Stimulated activated CD4-positive, alpha-beta T cell treated with anti-CD3 and anti-CD28 coated beads, Interleukin-12 subunit alpha, Interleukin-12 subunit beta, amount 100 ng/mL, for 48 hours (primary cell): Measurements from ENCODE around the gene ITPKA.
"Not testable (repeated sequence)": the region's sequence is repeated elsewhere in the genome, so short reads cannot be mapped to it uniquely, and the experiment has no call there.

ENCODE experiments used
- DNase-seq, 3 donors: peaks; one replicate each; pipeline ENCODE4 v3.0.0-alpha.2; 2020; ENCODE audit warnings: low read depth in 2 of 3, low spot score in 1 of 3

Gene ITPKA

DNA sequence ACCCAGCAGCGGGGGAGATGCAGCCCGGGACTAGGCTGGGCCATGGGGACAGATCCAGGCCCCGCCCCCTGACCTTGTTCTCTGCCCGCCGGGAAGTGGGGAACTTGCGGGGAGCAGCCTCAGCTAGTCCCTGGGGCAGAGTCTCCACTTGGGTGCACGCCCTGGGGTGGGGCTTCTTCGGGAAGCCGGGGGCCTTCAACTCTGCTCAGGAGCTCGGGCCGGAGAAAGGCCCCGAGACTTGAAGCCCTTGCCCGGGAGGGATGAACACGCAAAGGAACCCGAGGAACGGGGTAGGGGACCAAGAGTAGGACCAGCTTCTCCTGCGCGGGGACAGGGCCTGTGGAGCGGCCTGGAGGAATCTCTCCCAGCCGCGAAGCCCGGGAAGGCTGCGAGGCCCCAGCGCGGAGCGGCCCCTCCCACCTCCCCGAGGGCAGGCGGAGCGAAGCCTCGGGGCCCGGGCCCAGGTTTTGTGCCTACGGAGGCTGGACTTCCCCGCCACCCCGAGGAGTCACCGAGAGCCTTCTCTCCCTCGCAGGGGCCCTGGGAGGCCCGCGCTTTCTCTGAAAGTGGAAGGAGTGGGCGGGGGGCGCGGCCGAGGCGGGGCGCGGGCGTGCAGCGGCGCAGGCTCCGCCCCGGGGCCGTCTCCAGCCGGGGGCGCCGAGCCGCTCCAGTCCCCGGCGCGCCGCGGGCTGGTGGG lies at the start of gene ITPKA:
Gene ITPKA, plus strand, starts transcription at position 670 of the 697 bp plus-strand sequence. CDS start 54 bp downstream, outside the sequence.
- DNase-seq = peak; percentile 85 to 90 (median 87)

DNA sequence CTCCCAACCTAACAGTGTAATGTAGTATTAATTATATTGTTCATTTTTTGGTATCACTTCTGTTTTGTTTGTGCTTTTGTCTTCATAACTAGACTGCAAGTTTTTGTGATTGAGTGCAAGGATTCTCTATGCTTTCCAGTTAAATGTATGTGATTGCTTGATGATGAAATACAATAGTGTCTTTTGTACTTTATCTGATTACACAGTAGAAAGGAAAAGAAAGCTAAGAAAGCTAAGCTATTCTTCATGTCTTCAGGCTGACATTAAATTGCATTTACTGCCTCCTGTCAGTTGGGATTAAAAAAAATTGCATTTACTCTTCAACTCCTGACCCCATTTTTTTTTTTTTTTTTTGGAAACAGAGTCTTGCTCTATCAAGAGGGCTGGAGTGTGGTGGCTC lies 48.3 kb upstream of the ITPKA start:
- DNase-seq = no peak

DNA sequence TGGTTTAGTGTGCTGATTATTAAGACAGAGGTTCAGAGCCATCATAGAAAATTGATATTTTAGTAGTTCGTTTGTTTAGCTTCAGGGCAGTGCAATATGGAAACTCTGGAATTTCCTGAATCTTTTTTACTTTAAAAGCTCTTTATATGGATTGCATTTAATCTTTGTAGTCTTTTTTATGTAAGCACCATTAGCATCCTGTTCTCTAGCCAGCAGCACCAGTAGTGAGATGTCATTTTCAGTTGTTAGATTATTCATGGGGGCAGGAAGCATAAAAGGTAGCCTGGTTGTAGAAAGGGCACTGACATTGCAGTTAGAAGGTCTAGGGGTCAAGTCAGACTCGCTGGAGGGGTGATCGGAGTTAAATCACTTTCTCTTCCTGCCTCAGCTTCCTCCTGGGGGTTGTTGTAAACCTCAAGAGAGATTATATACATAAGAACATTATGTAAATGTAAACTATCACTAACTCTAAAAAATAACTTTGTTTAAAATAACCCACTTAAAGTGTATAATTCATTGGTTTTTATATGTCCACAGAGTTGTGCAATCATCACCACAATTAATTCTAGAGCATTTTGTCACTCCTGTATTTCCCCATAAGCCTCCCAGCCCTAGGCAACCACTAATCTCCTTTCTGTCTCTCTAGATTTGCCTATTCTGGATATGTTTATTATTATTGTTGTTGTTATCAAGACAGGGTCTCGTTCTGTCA lies 31.4 kb upstream of the ITPKA start:
- no peak for DNase-seq

DNA sequence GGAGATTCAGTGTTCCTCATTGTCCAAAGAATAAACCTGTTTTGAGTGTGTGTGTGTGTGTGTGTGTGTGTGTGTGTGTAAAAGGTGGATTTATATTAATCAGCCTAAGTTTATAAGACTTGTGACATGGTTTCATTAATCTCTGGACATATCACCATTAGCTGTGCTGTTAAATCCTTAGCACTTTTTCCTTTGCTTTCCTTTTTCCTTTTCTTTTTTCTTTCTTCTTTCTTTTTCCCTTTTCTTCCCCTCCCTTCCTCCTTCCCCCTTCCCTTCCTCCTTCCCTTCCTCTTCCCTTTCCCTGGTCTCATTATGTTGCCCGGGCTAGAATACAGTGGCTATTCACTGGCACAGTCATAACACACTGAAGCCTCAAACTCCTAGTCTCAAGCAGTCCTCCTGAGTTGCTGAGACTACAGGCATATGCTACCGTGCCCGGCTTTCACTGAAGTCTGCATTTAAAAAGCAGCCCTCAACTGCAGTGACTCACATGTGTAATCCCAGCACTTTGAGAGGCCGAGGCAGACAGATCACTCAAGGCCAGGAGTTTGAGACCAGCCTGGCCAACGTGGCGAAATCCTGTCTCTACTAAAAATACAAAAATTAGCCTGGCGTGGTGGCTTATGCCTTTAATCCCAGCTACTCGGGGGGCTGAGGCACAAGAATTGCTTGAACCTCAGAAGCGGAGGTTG lies 28.6 kb upstream of the ITPKA start:
- DNase-seq = no peak

DNA sequence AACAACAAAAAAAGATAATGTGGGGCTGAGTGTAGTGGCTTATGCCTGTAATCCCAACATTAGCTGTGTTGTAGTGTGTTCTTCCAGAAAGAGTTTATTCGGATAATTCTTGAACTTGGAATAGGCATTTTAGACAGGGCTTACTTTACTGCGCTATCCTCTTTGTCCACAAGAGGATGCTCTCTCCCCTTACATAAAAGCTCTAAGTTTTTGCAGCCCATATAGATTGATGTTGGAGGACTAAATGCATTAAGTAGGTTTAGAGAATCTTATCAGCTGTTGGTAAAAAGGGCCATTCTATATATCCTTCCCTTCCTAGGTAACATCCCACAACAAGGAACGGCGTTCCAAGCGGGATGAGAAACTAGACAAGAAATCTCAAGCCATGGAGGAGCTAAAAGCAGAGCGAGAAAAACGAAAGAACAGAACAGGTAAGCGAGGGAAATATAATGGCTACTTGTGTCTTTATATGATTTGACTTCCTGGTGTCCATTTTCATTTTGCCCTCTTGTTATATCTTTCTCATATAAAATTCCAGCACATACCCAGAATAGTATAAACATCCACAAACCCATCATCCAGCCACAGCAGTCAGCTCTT lies 27.8 kb upstream of the ITPKA start:
- DNase-seq = peak in 1 of 3 donors; percentile 59

DNA sequence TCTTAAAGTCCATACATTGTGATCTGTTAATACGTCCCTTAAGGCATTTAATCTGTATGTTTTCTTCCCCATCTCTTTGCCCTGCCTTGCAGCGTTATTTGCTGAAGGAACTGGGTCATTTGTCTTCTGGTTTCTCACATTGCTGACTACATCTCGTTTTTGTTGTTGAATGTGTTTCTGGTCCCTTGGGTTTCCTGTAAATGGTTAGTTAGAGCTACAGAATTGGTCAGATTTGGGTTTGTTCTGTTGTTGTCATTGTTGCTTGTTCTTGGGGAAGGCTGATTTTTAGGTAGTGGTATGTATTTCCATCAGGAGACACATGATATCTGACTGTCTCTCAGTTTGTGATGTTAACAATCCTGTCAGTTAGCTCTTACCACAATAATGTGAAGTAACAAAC lies 27.0 kb upstream of the ITPKA start:
- no peak for DNase-seq

DNA sequence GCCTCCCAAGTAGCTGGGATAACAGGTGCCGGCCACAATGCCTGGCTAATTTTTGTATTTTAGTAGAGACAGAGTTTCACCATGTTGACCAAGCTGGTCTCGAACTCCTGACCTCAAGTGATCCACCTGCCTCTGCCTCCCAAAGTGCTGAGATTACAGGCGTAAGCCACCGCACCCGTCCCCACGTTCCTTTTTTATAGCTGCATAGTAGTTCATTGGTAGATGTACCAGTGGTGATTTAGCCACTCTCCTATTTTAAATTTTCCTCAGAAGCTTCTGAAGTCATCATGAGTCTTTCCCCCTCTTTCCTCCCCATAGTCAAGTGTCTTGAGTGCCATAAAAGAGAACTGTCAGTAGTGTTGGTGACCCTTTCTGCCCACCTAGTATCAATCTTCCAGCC lies 24.0 kb upstream of the ITPKA start:
- DNase-seq = not testable (repeated sequence)

DNA sequence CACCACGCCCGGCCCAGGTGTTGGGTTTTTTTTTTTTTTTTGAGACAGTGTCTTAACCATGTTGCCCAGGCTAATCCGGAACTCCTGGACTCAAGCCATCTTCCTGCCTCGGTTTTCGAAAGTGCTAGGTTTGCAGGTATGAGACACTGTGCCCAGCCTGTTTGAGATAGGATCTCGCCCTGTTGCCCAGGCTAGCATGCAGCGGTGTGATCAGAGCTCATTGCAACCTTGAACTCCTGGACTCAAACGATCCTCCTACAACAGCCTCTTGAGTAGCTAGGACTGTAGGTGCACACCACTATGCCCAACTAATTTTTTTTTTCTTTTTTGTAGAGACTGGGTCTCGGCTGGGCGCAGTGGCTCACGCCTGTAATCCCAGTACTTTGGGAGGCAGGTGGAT lies 20.3 kb upstream of the ITPKA start:
- DNase-seq = no peak

DNA sequence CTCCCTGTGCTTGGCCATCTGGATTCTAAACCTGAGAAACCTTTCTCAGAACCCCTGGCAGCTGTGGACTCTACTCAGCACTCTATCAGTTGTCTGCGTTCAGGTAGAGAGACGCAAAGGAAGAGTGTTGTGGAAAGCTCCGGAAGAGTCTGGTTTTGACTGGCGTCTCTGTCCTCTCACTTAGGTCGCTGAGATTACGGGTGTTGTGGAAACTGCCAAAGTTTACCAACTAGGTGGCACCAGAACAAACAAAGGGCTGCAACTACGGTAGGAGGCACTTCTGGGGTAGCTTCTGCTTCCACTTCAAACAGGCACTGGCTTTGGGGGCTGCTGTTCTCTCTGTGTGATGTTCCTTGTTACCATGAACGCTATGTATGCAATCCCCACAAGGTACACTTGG lies 19.2 kb upstream of the ITPKA start:
- no peak for DNase-seq

DNA sequence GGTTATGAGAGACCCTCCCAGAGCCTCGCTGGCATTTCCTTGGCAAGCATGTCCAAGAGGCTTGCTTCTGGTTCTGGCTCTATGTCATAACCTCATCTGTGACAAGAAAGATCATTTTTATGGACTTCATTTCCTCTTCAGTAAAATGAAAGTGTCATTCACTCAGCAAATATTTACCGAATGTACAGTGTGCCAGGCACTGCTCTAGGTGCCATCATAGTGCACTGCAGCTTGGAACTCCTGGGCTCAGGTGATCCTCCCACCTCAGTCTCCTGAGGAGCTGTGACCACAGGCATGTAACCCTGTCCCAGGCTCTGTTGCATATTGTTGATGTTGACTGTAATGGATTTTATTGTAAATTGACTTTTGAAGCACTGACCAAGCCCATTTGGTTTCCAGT lies 18.7 kb upstream of the ITPKA start:
- no peak for DNase-seq

DNA sequence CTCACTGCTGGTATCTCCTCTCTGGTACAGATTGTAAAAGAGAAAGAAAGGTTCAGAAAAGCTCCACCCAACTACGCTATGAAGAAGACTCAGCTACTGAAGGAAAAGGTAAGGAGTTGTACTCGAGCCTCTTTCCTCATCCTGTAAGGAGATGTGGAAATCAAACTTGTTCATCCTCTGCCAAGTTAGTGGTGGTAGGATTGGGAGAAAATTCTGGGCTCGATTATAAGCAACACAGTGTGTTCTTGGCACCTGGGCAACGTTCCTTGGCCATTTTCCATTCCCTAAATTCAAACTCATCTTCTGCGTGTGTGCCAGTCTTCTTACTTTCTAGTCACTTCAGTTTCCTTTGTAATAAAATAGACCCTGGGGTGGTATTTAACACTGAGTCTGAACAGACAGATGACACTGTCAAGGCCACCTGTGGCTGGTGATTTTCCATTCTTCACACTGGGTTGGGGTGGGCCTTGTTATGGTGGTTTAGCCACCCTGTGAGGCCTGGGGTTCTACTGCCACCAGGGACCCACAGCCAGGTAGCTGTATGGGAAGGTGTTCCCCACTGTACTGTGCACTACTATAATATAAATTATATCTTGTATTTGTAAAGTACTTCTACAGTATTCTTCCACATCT lies 17.1 kb upstream of the ITPKA start:
- no peak for DNase-seq

DNA sequence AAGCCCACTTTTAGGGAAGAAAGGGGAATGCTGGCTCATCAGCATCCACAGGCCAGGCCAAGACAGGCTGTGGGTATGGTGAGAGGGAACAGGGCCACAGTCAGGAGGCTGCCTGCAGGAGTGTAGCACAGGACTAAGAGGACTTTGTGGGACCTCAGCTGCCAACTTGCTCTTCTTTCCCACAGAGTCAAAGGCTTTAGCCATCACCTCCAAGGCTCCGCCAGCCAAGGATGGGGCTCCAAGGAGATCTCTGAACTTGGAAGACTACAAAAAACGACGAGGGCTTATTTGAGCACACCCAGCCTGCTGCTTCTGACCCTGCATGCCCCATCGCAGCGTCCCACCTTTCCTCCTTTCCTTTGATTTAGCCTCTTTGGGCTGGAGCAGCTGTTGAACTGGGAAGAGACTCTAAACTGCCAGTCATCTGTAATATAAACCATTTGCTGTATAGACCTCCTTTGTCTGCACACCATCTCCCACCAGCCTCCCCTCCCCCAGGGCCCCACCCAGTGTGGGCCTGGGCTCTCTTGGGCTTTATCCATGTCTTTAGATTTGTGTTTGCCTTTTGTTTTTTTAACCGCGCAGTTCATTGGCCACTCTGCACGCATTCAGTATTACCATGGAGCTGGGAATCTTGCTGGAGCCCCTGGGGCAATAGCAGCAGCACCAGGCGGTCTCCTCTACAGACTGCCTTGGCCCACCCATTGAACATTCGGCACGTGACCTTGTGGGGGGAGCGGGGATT lies 13.1 kb upstream of the ITPKA start:
- DNase-seq = no peak

DNA sequence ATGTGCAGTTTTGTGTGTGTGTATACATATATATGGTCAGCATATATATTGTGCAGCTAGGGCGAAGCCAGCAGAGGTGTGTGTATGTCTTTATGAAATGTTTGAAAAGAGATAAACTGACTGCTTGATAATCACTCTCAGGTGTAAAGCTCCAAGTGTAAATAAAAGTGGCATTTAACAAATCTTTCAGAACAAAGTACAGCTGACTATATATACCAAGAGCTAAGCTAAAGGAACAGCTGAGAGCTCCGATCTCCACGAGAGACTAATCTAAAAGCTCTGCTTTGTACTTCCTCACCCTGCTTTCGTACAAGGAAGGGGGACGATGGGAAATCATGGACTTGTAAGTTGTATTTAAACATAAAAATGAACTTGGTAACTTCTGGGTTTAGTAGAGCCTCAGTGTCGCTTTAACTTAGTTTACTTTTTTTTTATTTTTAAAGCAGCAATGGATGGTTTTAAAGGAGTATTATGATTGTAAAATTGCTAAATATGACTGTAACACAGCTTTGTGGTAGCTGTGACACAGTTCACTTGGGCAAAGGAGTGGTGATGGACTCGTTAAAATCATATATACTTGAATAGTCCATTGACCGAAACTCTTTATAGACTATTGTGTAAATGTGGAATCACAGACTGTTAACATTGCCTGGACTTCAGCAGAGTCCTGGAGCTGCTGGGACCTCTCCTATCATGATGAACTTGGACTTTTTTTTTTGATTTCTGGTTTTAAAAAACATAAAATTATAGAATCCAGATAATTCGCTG lies 11.4 kb upstream of the ITPKA start:
- no peak for DNase-seq

DNA sequence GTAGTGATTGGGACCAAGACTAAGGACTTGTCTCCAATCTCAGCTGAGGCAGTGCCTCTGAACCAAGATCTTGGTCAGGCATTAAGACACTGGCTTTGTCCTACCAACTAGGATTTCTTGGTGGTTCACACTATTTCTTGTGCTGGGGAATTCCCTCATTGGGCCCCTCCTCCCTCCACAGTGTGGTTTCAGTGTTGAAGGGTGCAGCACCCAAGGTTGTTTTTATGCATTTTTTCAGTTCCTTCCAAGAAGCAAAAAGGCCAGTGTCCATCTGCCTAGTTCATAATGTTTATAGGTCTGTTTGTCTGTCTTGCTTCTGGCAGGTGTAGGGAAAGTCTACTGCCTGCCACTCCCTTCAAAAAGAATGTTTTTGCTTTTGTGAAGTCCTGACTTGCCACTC lies 10.6 kb upstream of the ITPKA start:
- no peak for DNase-seq

DNA sequence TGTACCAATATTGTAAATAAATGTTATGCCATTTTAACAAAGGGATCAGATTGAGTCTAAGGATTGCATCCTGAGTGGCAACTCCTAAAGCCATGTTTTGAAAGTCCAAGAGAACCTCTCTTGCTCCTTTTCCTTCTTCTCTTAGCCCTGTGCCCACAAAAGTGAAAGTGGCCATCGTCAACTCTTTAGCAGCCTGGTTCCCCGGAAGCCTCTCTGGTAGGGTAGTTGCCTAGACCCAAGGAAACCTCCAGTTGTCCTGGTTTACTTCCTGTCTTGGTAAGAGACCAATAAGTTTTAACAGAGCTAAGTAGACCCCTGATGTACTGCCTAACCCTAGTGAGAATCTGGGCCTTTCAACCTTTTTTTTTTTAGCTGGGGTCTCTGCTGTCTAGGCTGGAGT lies 10.2 kb upstream of the ITPKA start:
- DNase-seq = no peak

DNA sequence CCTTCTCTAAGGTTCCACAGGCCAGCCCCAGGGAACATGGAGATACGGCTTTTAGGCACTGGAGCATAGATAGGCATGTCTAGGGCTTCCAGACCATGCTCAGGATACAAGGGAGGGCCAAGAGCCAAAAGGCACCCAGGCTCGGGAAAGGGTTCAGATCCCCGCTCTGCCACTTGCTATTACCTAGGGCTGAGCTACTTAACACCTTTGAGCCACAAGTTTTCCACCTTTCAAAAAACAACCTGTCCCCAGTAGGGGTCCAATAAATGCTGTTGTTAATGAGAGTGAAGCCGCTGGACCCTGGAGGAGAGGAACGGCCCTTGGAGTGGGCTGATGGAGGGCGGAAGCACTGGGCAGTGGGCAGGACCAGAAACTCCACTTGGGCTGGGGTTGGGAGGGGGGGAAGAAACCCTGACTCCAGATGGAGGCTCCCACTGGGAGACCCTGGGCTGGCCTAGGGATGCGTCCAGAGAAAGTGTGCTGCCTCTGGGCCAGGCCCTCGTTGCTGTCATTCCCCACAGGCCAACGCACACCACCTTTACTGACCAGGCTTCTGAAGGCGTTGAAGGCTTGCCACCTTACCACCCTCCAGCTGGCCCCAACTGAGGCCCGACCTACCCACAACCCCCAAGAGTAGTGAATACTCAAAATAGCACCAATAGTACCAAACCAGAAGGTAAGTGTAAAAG lies 8.6 kb upstream of the ITPKA start:
- no peak for DNase-seq

DNA sequence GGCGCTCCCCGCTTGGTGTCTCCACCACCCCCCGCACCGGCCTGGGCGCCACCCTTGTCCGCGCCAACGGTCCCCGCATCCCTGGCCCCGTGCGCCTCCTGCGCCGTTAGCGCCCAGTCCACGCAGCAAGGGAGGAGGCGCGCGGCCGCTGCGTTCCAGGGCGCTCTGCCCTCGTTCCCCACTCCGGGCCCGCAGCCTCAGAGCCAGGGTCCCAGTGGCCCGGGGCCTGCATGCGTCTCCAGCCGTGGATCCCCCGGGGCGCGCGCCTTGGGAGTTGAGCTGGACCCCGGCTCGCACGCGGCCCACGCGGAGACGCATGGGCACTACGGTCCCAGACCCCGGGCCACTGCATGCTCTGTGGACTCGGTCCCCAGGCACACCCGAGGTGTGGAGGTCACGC lies 7.4 kb upstream of the ITPKA start:
- no peak for DNase-seq

DNA sequence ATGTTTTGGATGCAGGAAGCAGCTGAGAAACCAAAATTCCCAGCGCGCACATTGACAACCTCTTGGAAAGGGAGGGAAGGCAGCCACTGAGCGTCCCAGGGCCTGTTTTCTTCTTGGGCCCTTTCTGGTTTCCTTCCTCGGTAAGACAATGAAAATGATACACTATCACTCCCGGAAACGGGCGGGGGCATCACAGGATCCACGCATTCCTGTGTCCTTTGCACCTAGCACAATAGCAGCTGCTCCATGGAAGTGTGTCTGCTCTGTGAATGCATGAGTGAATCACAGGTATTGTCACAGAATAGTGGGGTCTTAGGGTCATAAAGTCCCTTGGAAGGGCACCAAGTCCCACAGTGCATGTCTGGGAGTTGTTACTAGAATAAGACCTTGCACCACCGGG lies 6.3 kb upstream of the ITPKA start:
- no peak for DNase-seq

DNA sequence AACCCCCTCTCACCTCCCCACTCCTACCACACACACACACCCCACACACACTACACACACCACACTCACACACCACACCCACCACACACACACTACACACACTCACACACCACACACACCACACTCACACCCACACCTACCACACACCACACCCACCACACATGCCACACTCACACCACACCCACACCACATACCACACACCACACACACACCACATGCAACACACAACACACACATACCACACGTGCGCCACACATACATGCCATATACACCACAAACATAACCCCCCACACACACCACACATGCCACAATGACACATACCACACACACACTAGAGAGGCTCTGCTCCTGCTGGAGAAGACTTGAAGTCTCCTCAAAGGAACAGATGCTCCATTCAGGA lies 5.9 kb upstream of the ITPKA start:
- DNase-seq = no peak
